SK-N-MC (cell line): Measurements from ENCODE around the gene ATP5MC3.

Experiments
- EZH2 ChIP-seq: fragments of 200-600 bp; sonication (generic); IDR thresholded peaks from one replicate; pipeline ENCODE4 v1.6.1; 2017; ENCODE audit warnings: antibody characterized with exemption
- POLR2AphosphoS5 ChIP-seq: IDR thresholded peaks from 2 replicates; pipeline ENCODE4 v1.6.1; 2012; ENCODE audit warnings: mild to moderate bottlenecking, low read depth, low read length, borderline replicate concordance

DNA sequence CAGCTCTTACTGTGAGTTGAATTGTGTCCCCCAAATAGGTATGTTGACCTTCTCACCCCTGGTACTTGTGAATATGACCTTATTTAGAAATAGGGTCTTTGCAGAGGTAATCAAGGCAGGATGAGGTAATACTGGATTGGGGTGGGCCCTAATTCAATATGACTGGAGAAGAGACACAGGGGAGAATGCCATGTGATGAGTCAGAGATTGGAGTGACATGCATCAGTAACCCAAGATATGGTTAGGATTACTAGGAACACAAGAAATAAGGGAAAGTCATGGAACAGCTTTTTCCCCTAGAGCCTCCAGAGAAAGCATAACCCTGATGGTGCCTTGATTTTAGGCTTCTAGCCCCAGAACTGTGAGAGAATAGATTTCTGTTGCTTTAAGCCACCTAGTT is 37.0 kb upstream of the ATP5MC3 start:
- TF ChIP-seq EZH2 (no peak), POLR2AphosphoS5 (no peak)
